Panc1 (cell line): ENCODE data around the gene DCTN3. TPM values are rescaled to one million over a fixed set of nuclear protein-coding genes. Genes with fewer than 3 reads are reported as not detected.

Experiments
- ATAC-seq: fragments of 200-7000 bp; cut with Tn5 transposase; 2 replicates; pipeline ENCODE4 v1.9.1; 2020; ENCODE audit warnings: mild to moderate bottlenecking, moderate library complexity
- BruUV-seq: library from RNA; stranded (reverse); fragments of 400-500 nt; replicated peaks from 2 replicates; lab custom pipeline; 2021; lab: Mats Ljungman, UMichigan
- CTCF ChIA-PET: fragments of 300-600 bp; sonication (Branson Sonifier 250); formaldehyde crosslinking; loops from one replicate; lab custom pipeline; 2022; ENCODE audit warnings: antibody characterized with exemption; lab: Charles Lee
- POLR2A ChIA-PET: fragments of 300-600 bp; sonication (Branson Sonifier 250); formaldehyde crosslinking; loops from one replicate; lab custom pipeline; 2022; ENCODE audit warnings: antibody characterized with exemption; lab: Charles Lee
- DNase-seq: peaks from one replicate; pipeline ENCODE4 v3.0.0-alpha.2; 2010; ENCODE audit warnings: low read depth, low spot score
- H3K27ac ChIP-seq: 2 replicates; pipeline ENCODE4 v1.5.1; 2011; ENCODE audit warnings: mild to moderate bottlenecking, low read length, inconsistent platforms
- H3K27me3 ChIP-seq: fragments of 200-500 bp; sonication (Bioruptor generic); 2 replicates; pipeline ENCODE4 v1.6.0; 2014; ENCODE audit warnings: low read length, inconsistent platforms; ENCODE audit not compliant: control insufficient read depth, insufficient read depth
- H3K36me3 ChIP-seq: fragments of 200-500 bp; sonication (Bioruptor generic); 2 replicates; pipeline ENCODE4 v1.5.1; 2014; ENCODE audit warnings: inconsistent platforms, mild to moderate bottlenecking, low read length, moderate library complexity; ENCODE audit not compliant: control insufficient read depth, insufficient read depth
- H3K4me1 ChIP-seq: 2 replicates; pipeline ENCODE4 v1.5.1; 2011; ENCODE audit warnings: inconsistent platforms, mild to moderate bottlenecking, low read length, moderate library complexity; ENCODE audit not compliant: control insufficient read depth, insufficient read depth
- H3K4me3 ChIP-seq, 2 experiments: 2 replicates each; pipeline ENCODE4 v1.5.1; 2011 to 2012; ENCODE audit warnings: low read depth in 2 of 2, low read length in 2 of 2, mild to moderate bottlenecking in 2 of 2, inconsistent platforms in 1 of 2, moderate library complexity in 1 of 2
- H3K9me3 ChIP-seq: fragments of 200-500 bp; sonication (Bioruptor generic); 2 replicates; pipeline ENCODE4 v1.5.1; 2014; ENCODE audit warnings: low read depth, mild to moderate bottlenecking, inconsistent platforms, low read length, moderate library complexity; ENCODE audit not compliant: control insufficient read depth, insufficient read depth
- CTCF ChIP-seq: fragments of 450-650 bp; IDR thresholded peaks from 2 replicates; pipeline ENCODE4 v1.5.1; 2017; ENCODE audit warnings: mild to moderate bottlenecking
- POLR2AphosphoS5 ChIP-seq: IDR thresholded peaks from 2 replicates; pipeline ENCODE4 v1.6.1; 2012; ENCODE audit warnings: mild to moderate bottlenecking, low read depth, low read length, moderate library complexity
- REST ChIP-seq, 2 experiments: IDR thresholded peaks; 2 replicates each; pipeline ENCODE4 v1.6.1; 2011 to 2012; ENCODE audit warnings: low read depth in 2 of 2, control low read depth in 1 of 2, low read length in 1 of 2, mild to moderate bottlenecking in 1 of 2, moderate library complexity in 1 of 2; ENCODE audit not compliant: insufficient read depth in 1 of 2
- SIN3A ChIP-seq: IDR thresholded peaks from 2 replicates; pipeline ENCODE4 v1.6.1; 2012; ENCODE audit warnings: low read depth, mild to moderate bottlenecking, low read length, moderate library complexity, borderline replicate concordance; ENCODE audit not compliant: insufficient read depth
- TCF7L2 ChIP-seq: IDR thresholded peaks from 2 replicates; pipeline ENCODE4 v1.6.1; 2011; ENCODE audit warnings: mild to moderate bottlenecking, low read depth, low read length, inconsistent platforms
- in situ Hi-C: cut with HindIII; loops from 2 replicates; pipeline ENCODE4 v1.10.0; 2016; ENCODE audit warnings: low sequenced_read_pairs, low pct_unique_long_range_greater_than_20kb
- intact Hi-C: fragments of 100-400 bp; cut with micrococcal nuclease; formaldehyde crosslinking; loops from one replicate; pipeline ENCODE4 v1.10.0; 2022; ENCODE audit not compliant: unreplicated experiment
- total RNA-seq: library from RNA; stranded (reverse); gene quantifications from one replicate; pipeline ENCODE4 v1.2.1, GENCODE V29; 2021; ENCODE audit not compliant: unreplicated experiment

Gene DCTN3
- total RNA-seq, 1 experiment from 2014 or later, result 110 TPM

GRCh38 chr9:34611251-34611810 is 9.0 kb downstream of the DCTN3 start:
- H3K27me3 ChIP-seq, result no peaks in the 10 kb centered on the region
- H3K4me1 ChIP-seq, result peaks cover 16% of the 10 kb centered on the region
- peak overlapping the region; percentile 68 to 80 for H3K4me3 ChIP-seq
- no peaks in the 10 kb centered on the region for H3K9me3 ChIP-seq
- in situ Hi-C loops (no loop called here), intact Hi-C loops (no loop called here)
- POLR2A ChIA-PET, result no interaction called here
- CTCF ChIA-PET, result interaction anchor here (0.8 to 1.4 kb wide), 2 partner anchors 19 to 23 kb away, joined by 3 to 6 read pairs; no protein-coding TSS in a partner anchor
- no peak for DNase-seq
- H3K27ac ChIP-seq, result peak overlapping the region; percentile 96
- BruUV-seq, result TSS peak; percentile 73
- no peaks in the 10 kb centered on the region for H3K36me3 ChIP-seq
- ATAC-seq, result peak; percentile 15
- no peak for TF ChIP-seq SIN3A
- TF ChIP-seq REST (IDR thresholded peaks at IDR 0.05; ENCODE audit: insufficient read depth in 1 of 2, low read depth in 2 of 2, low read length in 1 of 2), result no peak
- no peak for TF ChIP-seq POLR2AphosphoS5
- TF ChIP-seq TCF7L2, result no peak
- TF ChIP-seq CTCF, result no peak

- Histone ChIP-seq H3K27me3 (no peaks in the 10 kb centered on the region), H3K36me3 (no peaks in the 10 kb centered on the region), H3K27ac (peak overlapping the region; percentile 96), H3K9me3 (no peaks in the 10 kb centered on the region), H3K4me3 (peak overlapping the region; percentile 68 to 80), H3K4me1 (peaks cover 16% of the 10 kb centered on the region)
- no peak for DNase-seq
- no peak for TF ChIP-seq REST (IDR thresholded peaks at IDR 0.05; ENCODE audit: insufficient read depth in 1 of 2, low read depth in 2 of 2, low read length in 1 of 2)
- TF ChIP-seq TCF7L2, result no peak
- no peak for TF ChIP-seq SIN3A
- no peak for TF ChIP-seq POLR2AphosphoS5
- no peak for TF ChIP-seq CTCF
- ChIA-PET POLR2A (no interaction called here), CTCF (interaction anchor here (0.8 kb wide), 1 partner anchor 19 kb away, joined by 3 read pairs; no protein-coding TSS in a partner anchor)
- intact Hi-C loops (no loop called here), in situ Hi-C loops (no loop called here)
- BruUV-seq, result no TSS peak
- no peak for ATAC-seq
These were observed 9.7 kb downstream of the DCTN3 start for GRCh38 chr9:34610434-34611206.
